Caco-2 (cell line): ENCODE data around the gene TOR1AIP1. TPM values are rescaled to one million over a fixed set of nuclear protein-coding genes. Genes with fewer than 3 reads are reported as not detected.

Source experiments
- total RNA-seq: library from RNA; stranded (reverse); gene quantifications from 2 replicates; pipeline ENCODE4 v1.2.3, GENCODE V29; 2022

The TOR1AIP1 gene
- total RNA-seq, 1 experiment from 2014 or later = 30.3 TPM

Other genes with a start within 250 kb of the TOR1AIP1 start
- not detected in 2 replicates for gene FAM163A, start 139.0 kb upstream of the TOR1AIP1 start, total RNA-seq
- 92.8 and 94.7 TPM in 2 replicates for gene TOR1AIP2, start 4.5 kb upstream of the TOR1AIP1 start, total RNA-seq
- gene CEP350, start 72.5 kb downstream of the TOR1AIP1 start, total RNA-seq = 40.3 and 43.5 TPM in 2 replicates